ENCODE data around the gene TLCD5.

The TLCD5 gene

DNA sequence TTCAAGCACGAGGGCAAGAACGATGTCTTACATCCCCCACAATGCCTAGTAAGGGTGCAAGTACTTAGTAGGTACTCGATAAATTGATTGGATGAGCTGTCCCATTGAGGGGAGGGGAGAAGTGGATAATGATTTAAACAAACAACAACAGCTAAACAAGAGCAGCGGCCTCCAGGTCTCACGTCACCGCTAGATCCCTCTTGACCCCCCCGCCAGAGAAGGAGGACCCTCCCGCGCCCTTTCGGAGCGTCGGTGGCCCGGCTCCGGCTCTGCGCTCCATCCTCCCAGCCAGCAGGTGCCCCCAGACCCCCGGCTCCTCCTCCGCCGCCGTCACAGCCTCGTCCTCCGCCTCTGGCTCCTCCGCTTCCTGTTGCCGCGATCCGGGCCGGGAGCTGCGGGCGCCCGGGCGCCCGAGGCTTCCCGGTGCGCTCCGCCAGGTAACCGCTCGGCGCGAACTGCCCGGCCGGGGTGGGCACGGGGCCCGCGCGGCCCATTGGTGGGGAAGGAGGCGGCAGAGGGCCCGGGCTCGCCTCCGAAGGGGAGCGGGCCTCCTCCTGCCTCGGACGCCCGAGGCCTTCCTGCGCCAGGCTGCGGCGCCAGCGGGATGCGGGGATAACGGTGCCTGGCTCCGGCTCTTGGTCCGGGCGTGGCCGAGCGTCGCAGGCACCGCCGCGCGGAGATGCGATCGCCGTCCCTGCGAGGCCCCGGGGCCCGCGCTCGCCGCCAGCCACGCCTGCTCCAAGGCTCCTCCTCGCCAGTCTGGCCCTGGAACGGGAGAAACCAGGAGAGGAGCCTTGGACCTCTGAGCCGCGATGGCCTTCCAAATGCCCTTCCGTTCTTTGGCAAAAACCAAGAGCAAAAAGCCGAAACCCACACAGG is at the start of gene TLCD5:
TLCD5 (plus strand) TSS at position 368 of the 879 bp plus-strand sequence. CDS start 2,143 bp downstream, outside the sequence.
- peak in 1 of 2 experiments; percentile 36 for DNase-seq

DNA sequence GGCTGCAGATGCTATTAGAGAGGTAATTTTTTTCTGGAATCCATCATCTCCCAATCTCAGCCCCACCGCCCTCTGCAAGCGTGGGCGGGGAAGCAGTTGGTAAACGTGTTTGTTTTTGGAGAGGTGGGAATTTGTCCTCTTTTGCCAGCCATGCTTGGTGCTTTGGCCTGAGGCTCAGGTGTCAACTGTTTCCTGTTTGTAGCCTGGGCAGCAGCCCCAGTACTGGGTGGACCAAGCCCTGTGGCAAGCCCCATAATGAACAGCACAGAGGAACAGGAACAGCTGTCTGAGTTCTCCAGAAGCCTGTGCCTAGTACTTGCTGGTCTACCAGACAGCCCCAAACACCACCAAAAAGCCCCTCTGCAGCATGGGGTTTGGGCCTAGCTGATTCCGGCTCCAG is 45.6 kb upstream of the TLCD5 start:
- no peak for DNase-seq

DNA sequence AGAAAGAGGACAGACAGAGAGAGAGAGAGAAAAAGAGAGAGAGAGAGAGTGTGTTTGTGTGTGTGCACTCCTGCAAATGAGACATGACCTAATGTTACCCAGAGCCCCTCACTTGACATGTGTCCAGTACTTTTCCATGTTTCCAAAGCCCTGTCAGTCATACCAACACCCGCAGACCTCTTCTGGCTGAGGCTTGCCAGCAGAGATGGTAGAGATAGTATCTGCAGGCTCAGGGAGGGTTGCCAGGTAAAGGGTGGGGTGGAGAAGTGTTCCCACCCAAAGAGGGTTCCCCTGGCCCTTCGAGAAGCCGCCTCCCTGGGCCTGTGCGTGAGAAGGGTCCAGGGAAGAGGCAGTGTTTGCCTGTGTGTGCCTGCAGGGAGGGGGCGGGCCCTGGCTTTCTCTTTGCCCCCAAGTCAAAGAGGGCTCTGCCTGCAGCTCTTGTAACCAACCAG is 44.5 kb upstream of the TLCD5 start:
- no peak for DNase-seq

DNA sequence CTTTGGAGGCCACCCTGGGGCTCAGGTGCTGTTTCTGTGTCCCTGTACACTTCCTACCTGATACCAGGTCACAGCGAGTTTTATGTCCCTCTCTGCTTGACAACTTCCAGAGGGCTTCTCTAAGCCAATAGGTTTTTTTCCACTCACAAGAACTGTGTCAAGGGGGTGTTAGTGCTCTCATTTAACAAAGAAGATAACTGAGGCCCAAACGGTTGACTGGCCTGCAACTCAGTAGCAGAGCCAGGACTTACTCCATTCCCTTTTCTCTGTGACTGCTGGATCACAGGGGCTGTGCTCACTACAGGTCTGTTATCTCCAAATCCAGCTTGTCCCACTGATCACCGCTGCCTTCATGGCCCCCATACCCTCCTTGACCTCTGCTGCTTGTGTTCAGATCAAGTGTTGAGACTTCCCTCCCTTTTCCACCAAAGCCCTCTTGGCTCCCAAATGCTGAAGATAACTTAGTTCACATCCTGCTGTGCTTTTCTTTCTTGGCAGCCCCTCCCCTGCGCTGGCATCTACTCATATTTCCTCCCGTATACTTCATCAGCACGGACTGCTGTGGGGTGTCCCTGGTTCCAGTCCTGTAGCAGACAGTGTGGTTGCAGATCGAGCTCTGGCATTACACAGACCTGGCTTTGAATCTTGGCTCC is 43.8 kb upstream of the TLCD5 start:
- DNase-seq: no peak

DNA sequence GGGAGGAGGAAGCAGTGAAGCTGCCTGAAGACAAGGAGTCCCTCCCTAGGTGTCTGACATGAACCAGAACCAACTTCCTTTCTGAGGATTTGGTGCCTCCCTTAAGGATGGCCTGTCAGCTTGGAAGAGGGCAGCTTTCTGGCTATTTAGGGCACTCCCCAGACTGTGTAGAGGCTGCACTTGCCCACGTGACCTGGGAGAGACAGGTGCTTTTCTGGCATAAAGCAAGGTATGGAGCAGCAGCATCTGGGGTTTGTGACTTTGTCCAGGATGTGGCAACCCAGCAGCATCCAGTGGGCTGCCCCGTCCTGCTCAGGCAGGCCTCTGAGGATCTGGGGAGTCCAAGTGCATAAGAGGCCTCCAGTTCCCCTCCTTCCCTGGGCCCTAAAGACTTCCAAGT is 42.0 kb upstream of the TLCD5 start:
- DNase-seq: no peak

DNA sequence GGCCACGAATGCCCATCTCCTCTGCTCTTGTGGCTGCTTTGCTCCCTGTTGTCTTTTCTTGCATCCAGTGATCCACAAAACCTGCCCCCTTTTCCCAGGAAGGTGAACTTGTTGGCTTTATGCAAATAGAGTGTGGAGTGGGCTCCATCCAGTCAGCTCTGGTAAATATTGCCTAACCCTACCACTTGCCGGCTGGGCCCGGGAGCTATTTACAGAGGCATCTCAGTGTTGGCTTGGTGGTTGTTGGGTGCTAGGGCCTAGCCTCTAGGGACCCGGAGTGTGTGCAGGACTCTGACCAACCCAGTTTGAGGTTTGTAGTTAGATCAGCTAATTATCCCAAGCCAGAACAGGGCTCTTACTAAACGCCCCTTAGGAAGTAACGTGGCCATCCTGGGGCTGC is 40.8 kb upstream of the TLCD5 start:
- no peak for DNase-seq

DNA sequence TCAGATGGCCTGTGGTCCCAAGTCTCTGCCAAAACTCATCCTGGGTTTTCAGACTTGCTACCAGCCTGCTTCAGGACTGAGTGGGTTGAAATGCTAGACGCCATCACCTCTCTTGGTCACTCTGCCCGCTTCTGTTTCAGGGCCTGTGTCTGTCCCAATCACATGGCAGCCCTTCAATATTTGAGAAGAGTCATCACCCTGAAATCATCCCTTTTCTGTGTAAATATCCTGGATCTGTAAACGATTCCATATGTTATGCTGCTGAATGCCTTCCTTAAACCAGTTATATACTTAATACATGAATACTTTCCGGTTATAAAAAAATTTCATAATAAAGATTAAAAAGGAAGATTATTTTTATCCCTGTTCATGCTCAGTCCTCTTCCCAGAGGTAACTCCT is 39.8 kb upstream of the TLCD5 start:
- DNase-seq: no peak

DNA sequence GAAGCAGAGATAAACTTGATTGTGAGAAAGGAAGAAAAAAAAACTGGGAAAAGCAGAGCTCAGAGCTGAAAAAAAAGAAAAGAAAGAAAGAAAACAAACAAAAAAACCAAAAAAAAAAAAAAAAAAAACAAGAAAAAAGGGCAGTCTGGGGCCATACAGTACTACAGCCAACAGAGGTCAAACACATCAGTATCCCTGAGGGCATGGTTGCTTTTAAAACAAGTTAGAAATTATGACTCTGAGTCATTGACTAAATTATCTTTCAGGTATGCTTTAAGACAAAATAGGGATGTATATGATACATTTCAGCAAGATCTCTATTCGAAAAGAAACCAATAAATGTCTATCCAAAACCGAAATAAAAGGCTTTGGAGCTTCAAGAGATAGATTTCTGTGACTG is 37.1 kb upstream of the TLCD5 start:
- DNase-seq: no peak

DNA sequence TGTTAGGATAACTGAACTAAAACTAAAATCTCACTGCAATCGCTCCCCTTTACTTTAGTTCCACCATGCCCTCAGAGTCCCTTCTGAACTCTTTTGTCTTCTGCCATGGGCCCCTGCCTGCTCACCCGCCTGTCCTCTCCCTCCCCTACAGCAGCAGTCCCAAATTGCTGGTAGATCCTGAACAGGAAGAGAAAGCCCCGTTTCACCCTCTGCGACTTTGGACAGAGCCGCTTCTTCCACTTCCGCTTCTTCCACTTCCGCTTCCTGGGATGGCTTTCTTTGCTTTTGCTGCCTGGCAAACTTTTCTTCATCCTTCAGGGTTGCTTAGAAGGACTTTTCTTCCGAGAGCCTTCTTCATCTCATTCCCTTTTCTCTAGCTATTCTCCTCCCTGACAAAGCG is 35.7 kb upstream of the TLCD5 start:
- DNase-seq: no peak

DNA sequence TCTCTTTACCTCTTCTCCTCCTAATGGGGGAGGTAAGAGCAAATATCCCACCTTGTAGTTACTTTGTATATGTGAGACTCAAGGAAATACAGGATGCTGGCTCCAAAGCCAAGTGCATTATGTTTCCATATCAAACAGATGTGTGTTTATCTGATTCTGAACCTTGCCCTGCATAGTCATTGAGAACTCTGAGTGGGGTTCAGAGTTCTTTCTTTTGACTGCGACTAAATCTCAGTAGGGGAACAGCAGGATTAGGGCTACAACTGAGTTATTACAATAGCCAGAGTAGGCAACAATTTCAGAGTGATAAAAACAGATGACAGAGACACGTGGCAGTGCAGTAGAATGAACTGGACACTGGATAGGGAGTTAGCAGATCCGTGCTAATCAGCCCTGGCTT is 34.1 kb upstream of the TLCD5 start:
- no peak for DNase-seq

DNA sequence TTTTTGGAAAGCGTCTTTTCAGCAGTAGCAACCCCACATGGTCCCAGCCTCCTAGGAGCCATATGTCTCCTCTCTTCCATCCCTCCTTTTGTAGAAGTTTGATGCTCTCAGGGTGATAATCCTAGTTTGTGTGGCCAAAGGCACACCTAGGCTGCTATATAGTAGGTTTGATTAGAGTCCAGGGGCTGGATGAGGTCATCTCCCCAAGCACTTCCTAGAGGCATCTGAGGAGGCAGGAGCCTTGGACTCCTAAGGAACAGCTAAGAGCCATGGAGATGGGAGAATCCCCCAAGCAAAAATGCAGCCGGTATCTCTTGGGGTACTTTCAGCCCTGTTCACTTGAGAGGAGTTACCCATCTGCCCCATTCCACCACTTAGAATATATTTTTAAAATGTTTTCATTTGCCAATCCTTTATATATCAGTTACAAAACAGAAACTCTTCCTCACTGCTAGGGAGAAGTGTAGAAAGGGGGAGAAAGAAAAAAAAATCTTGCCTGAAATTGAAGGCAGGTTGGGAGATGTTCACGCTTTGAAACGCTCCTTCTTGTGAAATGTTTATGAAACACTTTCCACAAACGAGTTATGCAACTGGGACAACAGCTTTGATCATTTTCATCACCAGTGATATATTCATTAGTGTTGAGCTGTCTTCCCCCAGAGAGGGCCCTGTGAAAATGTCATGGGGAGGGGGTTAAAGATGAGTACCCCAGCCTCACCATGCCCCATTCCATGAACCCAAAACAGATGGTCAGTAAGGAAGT is 31.9 kb upstream of the TLCD5 start:
- DNase-seq: no peak

DNA sequence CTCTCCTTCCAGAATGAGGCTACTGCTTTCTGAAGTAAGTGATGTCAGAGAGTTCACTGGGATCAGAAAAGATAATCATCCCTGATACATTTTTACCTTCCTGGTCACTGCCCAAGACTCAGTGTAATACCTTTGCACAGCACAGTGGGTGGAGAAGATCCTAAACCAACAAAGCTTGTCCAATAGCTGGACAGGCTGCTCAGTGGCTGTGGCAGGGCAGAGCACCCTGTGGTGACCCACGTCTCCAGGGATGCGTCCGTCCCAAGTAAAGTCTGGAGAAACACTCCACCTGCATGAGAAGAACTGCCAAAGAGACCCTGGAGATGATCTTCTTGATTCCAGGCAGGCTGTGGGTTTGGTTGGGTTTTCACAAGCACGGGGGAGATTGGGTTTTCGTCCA is 31.0 kb upstream of the TLCD5 start:
- DNase-seq: no peak

DNA sequence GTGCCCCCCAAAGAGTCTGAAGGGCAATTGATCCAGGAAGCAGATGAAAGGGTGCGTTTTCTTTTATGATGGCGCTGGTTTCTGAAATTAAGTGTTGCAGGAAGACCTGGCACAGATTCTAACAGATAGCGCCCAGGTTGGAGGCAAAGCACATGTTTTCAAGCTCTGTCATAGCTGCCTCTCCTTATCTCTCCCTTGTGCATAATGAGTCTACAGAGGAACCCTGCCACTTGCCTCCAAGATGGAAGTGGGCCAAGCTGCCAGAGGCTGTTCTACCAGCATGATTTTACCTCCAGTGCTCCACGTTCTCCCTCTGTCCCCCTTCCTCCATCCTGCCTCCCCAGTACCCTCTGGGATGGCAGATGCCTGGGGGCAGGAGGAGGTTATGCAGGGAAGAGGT is 30.0 kb upstream of the TLCD5 start:
- DNase-seq: no peak

DNA sequence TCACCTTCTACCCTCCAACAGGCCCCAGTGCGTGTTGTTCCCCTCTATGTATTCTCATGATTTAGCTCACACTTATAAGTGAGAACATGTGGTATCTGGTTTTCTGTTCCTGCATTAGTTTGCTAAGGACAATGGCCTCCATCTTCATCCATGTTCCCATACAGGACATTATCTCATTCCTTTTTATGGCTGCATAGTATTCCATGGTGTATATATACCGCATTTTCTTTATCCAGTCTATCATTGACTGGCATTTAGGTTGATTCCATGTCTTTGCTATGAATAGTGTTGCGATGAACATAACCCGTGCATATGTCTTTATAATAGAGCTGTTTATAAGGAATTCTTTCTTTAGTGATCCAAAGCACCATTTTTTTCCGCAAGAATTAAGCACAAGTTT is 28.5 kb upstream of the TLCD5 start:
- no peak for DNase-seq

DNA sequence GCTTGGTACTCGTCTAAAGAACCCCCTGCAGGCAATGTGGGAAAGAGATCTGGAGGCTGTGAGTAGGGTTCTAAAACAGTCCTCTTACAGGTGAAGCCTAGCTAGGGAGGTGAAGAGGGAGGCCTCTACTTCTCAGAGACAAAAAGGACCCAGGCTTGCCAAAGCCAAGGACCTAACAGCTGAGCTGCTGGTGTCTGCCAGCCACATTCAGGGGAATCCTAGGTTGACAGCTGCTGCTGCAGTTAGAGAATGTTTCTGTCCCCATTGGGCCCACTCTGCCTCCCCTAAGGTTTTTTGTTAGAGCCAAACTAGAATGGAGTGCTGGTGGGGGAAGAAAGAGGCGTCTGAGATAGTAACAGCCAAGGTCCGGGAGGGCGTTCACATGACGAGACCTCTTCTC is 26.6 kb upstream of the TLCD5 start:
- DNase-seq: no peak

DNA sequence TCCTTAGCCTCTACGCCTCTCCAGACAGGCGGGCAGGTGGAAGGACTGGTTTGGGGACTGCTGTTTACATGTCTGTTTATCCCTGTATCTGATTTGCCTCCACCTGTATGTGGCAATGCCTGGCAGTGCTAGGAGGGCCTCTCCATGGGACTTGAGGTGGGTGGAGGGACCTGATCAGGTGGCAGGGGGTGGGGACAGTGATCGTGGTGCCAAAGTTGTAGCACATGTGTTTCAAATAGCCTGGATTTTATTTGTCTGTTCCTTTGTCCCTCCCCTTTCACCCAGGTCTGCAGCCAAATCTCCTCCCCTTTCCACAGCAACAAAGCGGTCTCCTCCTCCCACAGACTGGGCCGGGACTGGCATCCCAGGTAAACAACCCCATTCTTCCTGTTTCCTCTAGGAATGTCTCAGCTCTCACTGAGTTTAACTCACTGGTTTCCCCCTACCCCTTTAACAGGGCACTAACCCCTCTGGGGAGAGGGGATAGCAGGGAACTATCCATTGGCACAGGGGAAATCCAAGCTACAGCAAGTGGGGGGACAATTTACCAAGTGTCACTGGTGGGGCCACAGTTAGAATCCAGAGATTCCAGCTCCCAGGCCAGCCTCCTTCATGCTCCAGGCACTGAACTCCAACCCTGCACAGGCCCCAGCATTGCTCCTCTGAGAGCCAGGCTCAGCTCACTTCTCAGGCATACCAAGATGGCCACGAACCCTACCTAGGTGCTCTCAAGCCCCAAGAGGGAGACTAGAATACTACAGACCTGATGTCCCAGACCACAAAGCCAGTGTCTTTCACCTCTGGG is 22.9 kb upstream of the TLCD5 start:
- no peak for DNase-seq

DNA sequence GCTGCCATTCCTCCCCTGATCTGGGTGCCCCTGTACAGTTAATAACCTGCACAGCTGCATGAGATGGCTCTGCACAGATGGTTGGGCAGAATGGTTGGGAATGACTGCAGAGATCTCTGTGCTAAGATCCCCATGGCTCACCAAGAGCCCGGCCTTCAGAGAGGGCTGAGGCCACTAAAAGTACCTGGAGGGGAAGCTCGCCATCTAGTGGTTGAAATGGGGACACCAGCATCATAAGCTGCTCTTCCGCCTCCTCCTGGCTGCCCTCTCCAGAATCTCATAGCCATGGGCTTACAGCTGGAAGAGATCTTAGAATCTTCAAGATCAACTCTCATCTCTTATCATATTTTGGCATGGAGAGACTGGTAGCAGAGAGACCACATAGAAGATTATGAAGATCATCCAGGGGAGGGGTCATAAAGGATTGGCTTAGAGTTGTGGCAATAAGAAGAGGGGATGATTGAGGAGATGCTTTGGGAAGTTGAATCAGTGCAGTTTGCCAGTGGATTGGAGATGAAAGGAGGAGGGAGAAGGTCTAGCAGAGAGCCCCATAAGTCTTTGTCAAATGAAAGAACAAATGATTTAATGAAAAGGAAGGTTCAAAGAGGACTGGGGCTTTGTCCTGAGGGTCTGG is 22.0 kb upstream of the TLCD5 start:
- DNase-seq: peak; percentile 71

DNA sequence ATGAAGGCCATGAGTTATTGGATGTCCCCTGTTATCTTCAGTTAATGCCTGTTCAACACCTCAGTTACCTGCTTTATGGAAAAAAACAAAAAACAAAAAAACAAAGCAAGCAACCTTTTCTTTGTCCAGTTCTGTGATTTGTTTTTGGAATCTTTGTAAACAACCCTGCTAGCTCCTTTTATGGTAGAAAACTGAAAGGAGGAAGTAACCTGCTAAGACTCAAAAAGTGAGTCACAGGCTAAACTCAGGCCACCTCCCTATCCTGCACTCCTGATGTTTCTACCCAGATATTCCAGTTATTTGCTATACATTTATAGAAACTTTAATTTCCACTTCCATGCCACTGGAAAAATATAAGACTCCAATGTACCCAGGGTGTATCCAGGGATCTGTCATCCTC is 20.6 kb upstream of the TLCD5 start:
- no peak for DNase-seq

DNA sequence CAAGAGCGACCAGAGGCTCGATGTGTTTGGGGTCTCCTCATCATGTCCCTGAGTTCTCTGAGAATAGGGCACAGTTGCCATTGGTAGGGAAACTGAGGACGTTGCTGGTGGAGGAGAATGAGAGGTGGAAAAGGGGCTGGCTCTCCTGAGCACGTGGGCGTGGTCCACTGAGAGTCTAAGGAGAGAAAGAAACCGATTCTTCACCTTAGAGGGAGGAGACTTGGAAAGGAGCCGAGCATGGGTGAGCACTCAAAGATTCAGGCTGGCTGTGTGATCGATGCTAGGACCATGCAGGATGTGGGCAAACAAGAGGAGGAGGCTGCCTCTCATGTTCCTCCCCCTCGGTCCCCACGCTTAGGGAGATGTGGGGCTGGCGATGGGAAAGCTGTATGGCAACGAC is 19.8 kb upstream of the TLCD5 start:
- no peak for DNase-seq

DNA sequence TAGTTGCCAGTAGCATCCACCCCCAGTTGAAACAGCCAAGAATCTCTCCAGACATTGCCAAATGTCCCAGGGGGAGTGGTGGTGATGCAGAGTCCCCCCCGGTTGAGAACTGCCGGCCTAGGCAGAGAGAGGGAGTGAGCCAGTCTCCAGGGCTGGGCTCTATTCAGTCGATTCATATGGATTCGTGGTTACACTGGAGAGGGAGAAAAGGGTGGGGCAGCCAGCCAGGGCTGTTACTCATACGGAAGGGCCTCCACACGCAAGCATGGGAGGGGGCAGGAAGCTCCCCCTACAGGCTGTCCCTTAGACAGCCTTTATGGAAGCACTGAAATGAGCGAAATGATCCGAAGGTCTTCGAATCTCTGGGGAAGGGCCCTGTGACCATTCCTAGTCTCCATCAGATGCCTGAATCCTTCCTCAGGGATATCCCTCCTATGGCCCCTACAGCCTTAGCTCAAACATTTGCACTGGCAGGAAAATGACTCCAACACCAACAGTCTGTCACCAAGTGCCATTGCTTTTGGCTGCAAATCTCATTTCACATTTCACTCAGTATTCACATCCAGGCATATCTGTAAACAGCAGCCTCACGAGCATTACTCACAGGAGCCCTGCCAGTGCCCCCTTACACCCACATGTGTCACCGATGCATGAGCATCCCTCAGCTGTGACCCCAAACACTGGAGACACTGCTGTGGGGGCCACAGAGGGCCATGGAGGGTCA is 18.4 kb upstream of the TLCD5 start:
- DNase-seq: no peak

DNA sequence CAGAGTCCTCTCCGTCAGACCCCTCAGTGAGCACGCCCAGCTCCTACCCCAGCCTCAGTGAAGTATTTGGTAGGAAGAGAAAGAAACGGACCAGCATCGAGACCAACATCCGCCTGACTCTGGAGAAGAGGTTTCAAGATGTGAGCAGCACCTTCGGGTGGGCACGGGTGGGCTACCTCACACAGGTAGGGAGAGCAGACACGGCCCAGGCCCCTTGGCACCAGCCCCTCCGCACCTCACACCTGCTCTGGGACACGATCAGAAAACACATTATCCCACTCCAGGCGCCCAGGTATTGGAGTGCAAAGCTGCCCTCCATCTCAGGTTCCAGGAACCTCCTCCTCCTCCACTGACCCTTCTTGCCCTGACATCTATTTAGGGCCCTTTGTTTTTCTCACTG is 17.6 kb upstream of the TLCD5 start:
- DNase-seq: no peak

DNA sequence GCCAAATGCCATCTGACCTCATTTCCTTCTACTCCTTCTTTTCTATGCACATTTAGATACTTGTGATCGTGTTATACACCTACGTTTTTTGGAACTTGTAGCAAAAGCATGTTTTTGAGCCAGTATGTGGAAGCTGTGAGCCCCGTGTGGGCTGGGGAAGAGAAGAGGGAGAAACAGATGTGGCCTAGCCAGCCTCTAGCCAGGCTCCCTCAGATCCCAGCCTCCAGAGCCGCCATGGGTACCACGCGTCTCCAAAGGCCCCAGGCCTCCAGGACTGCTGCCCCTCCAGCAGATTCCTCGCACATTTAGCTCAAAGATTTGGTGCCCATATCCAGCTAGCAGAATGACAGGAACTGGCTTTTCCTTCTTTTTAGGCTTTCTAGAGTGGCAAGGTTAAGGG is 17.0 kb upstream of the TLCD5 start:
- DNase-seq: no peak

Data from NCI-H187 (cell line).